ENCODE measurements around the gene SCN5A. TPM values are rescaled to one million over a fixed set of nuclear protein-coding genes. Genes with fewer than 3 reads are reported as not detected.

Gene SCN5A
- polyA plus RNA-seq, 1 donor (not counting 4 experiments of a cell fraction or from before 2014, with no cell fraction given) = 0.26 TPM

DNA sequence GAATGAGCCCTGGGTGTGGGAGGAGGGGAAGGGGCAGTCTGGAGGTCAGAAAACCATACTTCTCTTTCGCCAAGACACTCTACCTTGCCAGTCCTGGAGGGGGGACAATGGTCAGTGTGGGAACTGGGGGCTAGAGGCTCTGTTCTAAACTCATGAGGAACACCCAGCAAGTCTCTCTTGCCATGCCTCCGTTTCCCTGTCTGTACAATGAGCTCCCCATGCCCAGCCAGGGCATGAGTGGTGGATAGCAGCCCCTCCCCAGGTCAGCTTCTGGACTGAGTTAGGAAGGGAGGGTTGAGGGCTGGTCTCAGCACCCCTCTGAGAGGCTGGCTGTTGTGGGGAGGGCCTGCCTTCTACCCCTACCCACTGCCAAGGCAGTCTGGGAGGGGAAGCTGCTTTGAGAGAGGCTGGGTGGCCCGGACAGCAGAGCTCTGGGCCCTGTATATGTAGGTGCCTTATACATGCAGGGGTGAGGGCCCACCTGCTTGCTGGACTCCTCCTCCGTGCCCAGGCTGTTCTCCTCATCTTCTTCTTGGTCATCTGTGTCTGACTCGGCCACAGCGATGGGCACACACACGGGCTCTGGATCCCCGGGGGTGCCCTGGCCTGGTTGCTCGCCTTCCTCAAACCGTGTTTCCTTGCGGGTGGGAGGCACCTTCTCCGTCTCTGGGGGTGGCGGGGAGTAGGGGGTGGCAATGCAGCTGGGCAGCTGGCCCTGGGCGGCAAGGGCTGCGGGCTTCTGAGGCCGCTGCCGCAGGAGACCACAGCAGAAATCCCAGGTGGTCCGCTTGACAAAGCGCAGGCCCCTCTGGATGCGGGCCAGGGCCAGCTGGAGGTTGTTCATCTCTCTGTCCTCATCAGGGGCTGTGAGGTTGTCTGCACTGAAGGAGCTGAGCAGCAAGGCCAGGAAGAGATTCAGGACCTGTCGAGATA lies 68.8 kb downstream of the SCN5A start:
- Histone ChIP-seq H3K27ac (ENCODE audit: control insufficient read depth, insufficient read depth, low read length) (no peak overlapping the region), H2AFZ (ENCODE audit: control insufficient read depth, low read length) (no peak overlapping the region), H3K4me1 (ENCODE audit: control insufficient read depth, extremely low read depth, insufficient read depth, low read length) (no peaks in the 10 kb centered on the region), H3K9me1 (ENCODE audit: control insufficient read depth, extremely low read depth, insufficient read depth, low read length) (no peaks in the 10 kb centered on the region), H3K79me2 (ENCODE audit: control insufficient read depth, insufficient read depth, low read length) (no peaks in the 10 kb centered on the region), H3K27me3 (ENCODE audit: control insufficient read depth, extremely low read depth, insufficient read depth, low read length) (peaks cover 7% of the 10 kb centered on the region), H4K20me1 (ENCODE audit: control insufficient read depth, extremely low read depth, insufficient read depth, low read length) (no peaks in the 10 kb centered on the region), H3K36me3 (ENCODE audit: control insufficient read depth in 2 of 2, extremely low read depth in 1 of 2, insufficient read depth in 2 of 2, low read length in 2 of 2) (no peaks in the 10 kb centered on the region), H3K4me3 (ENCODE audit: control insufficient read depth in 2 of 3, extremely low read depth in 1 of 3, insufficient read depth in 2 of 3, low read depth in 1 of 3, low read length in 3 of 3) (no peak overlapping the region), H3K9me3 (ENCODE audit: control insufficient read depth, low read depth, low read length) (no peaks in the 10 kb centered on the region), H3K9ac (ENCODE audit: control insufficient read depth, extremely low read depth, insufficient read depth, low read length) (no peak overlapping the region), H3K4me2 (ENCODE audit: control insufficient read depth, extremely low read depth, insufficient read depth, low read depth, low read length) (no peak overlapping the region)
- no peak for FAIRE-seq
- no peak for DNase-seq (ENCODE audit: low read depth, low spot score)
- dilution Hi-C loops (cut with MboI; ENCODE audit: extremely low pct_ligation_motif_present, low sequenced_read_pairs) = no loop called here
- no peak for TF ChIP-seq CTCF (optimal IDR thresholded peaks at IDR 0.05 in 1 of 3, IDR thresholded peaks at IDR 0.05 in 1 of 3, conservative IDR thresholded peaks at IDR 0.05 in 1 of 3; ENCODE audit: extremely low read depth in 1 of 3, insufficient read depth in 2 of 3, low read length in 3 of 3)
- no peak for TF ChIP-seq EZH2 (IDR thresholded peaks at IDR 0.05; ENCODE audit: low read length)

GRCh38 chr3:38579551-38580449 lies 69.7 kb downstream of the SCN5A start:
- H3K27ac ChIP-seq (ENCODE audit: control insufficient read depth, insufficient read depth, low read length) = no peak overlapping the region
- no peaks in the 10 kb centered on the region for H3K9me1 ChIP-seq (ENCODE audit: control insufficient read depth, extremely low read depth, insufficient read depth, low read length)
- H3K27me3 ChIP-seq (ENCODE audit: control insufficient read depth, extremely low read depth, insufficient read depth, low read length) = peaks cover 7% of the 10 kb centered on the region
- H3K9me3 ChIP-seq (ENCODE audit: control insufficient read depth, low read depth, low read length) = no peaks in the 10 kb centered on the region
- H2AFZ ChIP-seq (ENCODE audit: control insufficient read depth, low read length) = no peak overlapping the region
- no peaks in the 10 kb centered on the region for H3K79me2 ChIP-seq (ENCODE audit: control insufficient read depth, insufficient read depth, low read length)
- H3K4me3 ChIP-seq (ENCODE audit: control insufficient read depth in 2 of 3, extremely low read depth in 1 of 3, insufficient read depth in 2 of 3, low read depth in 1 of 3, low read length in 3 of 3) = no peak overlapping the region
- H3K4me2 ChIP-seq (ENCODE audit: control insufficient read depth, extremely low read depth, insufficient read depth, low read depth, low read length) = no peak overlapping the region
- DNase-seq (ENCODE audit: low read depth, low spot score) (no peak), FAIRE-seq (no peak)
- no peaks in the 10 kb centered on the region for H4K20me1 ChIP-seq (ENCODE audit: control insufficient read depth, extremely low read depth, insufficient read depth, low read length)
- TF ChIP-seq EZH2 (IDR thresholded peaks at IDR 0.05; ENCODE audit: low read length) = no peak
- no peak for TF ChIP-seq CTCF (optimal IDR thresholded peaks at IDR 0.05 in 1 of 3, IDR thresholded peaks at IDR 0.05 in 1 of 3, conservative IDR thresholded peaks at IDR 0.05 in 1 of 3; ENCODE audit: extremely low read depth in 1 of 3, insufficient read depth in 2 of 3, low read length in 3 of 3)
- no peaks in the 10 kb centered on the region for H3K4me1 ChIP-seq (ENCODE audit: control insufficient read depth, extremely low read depth, insufficient read depth, low read length)
- H3K9ac ChIP-seq (ENCODE audit: control insufficient read depth, extremely low read depth, insufficient read depth, low read length) = no peak overlapping the region
- no peaks in the 10 kb centered on the region for H3K36me3 ChIP-seq (ENCODE audit: control insufficient read depth in 2 of 2, extremely low read depth in 1 of 2, insufficient read depth in 2 of 2, low read length in 2 of 2)
- dilution Hi-C loops (cut with MboI; ENCODE audit: extremely low pct_ligation_motif_present, low sequenced_read_pairs) = no loop called here
